ENCODE measurements around the gene ST6GAL1. TPM values are rescaled to one million over a fixed set of nuclear protein-coding genes. Genes with fewer than 3 reads are reported as not detected.
"Not testable (repeated sequence)": the region's sequence is repeated elsewhere in the genome, so short reads cannot be mapped to it uniquely, and the experiment has no call there.

The ST6GAL1 gene
- total and polyA plus RNA-seq, 2 of the 13 experiments (the other 11 are each of a cell fraction or from before 2014, with no cell fraction given), result 79.9 to 164 TPM

GRCh38 chr3:186883686-186884058 lies 46.7 kb upstream of the ST6GAL1 start (continued):
- TF ChIP-seq ZHX1 (CRISPR knock-in tag; IDR thresholded peaks at IDR 0.05; ENCODE audit: low read depth) (no peak), ATF3 (CRISPR knock-in tag; IDR thresholded peaks at IDR 0.05) (no peak), SETDB1 (CRISPR knock-in tag; IDR thresholded peaks at IDR 0.05; ENCODE audit: borderline replicate concordance) (no peak), FOXA3 (CRISPR knock-in tag; IDR thresholded peaks at IDR 0.05) (no peak)

DNA sequence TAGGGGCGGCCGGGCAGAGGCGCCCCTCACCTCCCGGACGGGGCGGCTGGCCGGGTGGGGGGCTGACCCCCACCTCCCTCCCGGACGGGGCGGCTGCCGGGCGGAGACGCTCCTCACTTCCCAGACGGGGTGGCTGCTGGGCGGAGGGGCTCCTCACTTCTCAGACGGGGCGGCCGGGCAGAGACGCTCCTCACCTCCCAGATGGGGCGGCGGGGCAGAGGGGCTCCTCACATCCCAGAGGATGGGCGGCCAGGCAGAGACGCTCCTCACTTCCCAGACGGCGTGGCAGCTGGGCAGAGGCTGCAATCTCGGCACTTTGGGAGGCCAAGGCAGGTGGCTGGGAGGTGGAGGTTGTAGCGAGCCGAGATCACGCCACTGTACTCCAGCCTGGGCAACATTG lies 45.5 kb upstream of the ST6GAL1 start:
- BruUV-seq (replicated peaks); POLR2A ChIA-PET; H3K27ac ChIP-seq (ENCODE audit: extremely low read length, insufficient read depth, low read length): not testable (repeated sequence)

More for the DNA sequence above, 45.5 kb upstream of the ST6GAL1 start:
- in situ Hi-C loops (cut with HindIII; ENCODE audit: extremely low pct_ligation_motif_present, low pct_unique_long_range_greater_than_20kb); ATAC-seq; H2AFZ ChIP-seq (ENCODE audit: low read length); FAIRE-seq; H3K79me2 ChIP-seq (ENCODE audit: insufficient read depth, low read length); intact Hi-C loops (cut with micrococcal nuclease; ENCODE audit: unreplicated experiment); CTCF ChIA-PET (ENCODE audit: low intra/inter-chr PET ratio, low total read pairs); H3K9me3 ChIP-seq (ENCODE audit: low read length); H4K20me1 ChIP-seq (ENCODE audit: insufficient read depth, low read length); DNase-seq (ENCODE audit: low spot score); H3K4me2 ChIP-seq (ENCODE audit: low read depth, low read length); H3K4me3 ChIP-seq (replicated peaks in 1 of 3; ENCODE audit: insufficient read depth in 1 of 3, low read depth in 2 of 3, low read length in 3 of 3); H3K27me3 ChIP-seq (ENCODE audit: control insufficient read depth in 1 of 2, insufficient read depth in 2 of 2, low read length in 2 of 2); H3K9ac ChIP-seq (ENCODE audit: insufficient read depth, low read depth, low read length); H3K36me3 ChIP-seq (replicated peaks in 1 of 2; ENCODE audit: control insufficient read depth in 1 of 2, insufficient read depth in 2 of 2, low read length in 2 of 2): not testable (repeated sequence)
- H3K4me1 ChIP-seq (ENCODE audit: insufficient read depth, low read length), result peaks cover 16% of the 10 kb centered on the region; the same call in 1 of the 2 replicates
- 82% methylated on average over 12 of the region's 29 CpGs for WGBS (ENCODE audit: low lambda C conversion rate)

Measured in HepG2 (cell line).